CD4-positive, alpha-beta T cell treated with Interleukin-2 at 100 ng/mL for 4 hours (primary cell): ENCODE data around the gene FURIN.
"Not testable (repeated sequence)": the region's sequence is repeated elsewhere in the genome, so short reads cannot be mapped to it uniquely, and the experiment has no call there.

ENCODE experiments used
- DNase-seq: peaks from one replicate; pipeline ENCODE4 v3.0.0-alpha.2; 2020; ENCODE audit warnings: low spot score

Gene FURIN

DNA sequence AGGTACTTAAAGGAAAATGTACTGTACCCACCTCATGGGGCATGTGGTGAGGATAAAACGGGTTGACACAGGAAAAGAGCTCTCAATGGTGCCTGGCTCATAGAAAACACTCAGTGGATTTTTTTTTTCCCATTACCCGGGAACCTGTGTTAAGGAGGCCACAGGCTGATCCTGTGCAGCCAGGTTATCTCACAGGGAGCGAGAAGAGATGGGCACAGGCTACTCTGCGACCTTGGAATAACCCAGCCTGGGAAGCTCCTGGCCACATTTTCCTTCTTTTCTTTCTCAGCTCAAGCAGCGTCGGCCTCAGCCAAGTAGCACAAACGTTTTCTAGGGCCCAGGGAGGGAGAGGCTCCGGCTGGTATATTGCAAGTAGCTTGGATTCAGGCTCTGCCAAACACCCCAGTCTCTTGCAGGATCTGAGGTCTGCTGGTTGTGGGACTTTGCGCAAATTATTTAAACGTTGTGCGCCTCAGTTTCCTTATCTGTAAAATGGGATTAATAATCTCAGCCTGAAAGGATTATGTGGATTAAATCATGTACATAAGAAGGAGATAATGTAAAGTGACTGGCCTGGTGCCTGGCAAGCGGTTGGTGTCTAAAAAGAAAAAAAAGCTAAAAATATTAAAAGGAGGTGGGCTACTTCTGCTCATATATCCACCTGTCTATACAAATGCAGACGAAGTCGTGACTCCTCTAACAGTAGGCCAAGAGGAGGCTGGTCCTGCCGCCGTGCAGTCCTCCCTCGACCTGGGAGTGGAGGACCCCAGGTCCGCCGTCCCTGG lies 2.2 kb downstream of the FURIN start:
- DNase-seq: no peak

GRCh38 chr15:90871139-90871715 lies 2.8 kb downstream of the FURIN start:
- peak; percentile 29 for DNase-seq

GRCh38 chr15:90871716-90872485 lies 3.5 kb downstream of the FURIN start:
- no peak for DNase-seq

DNA sequence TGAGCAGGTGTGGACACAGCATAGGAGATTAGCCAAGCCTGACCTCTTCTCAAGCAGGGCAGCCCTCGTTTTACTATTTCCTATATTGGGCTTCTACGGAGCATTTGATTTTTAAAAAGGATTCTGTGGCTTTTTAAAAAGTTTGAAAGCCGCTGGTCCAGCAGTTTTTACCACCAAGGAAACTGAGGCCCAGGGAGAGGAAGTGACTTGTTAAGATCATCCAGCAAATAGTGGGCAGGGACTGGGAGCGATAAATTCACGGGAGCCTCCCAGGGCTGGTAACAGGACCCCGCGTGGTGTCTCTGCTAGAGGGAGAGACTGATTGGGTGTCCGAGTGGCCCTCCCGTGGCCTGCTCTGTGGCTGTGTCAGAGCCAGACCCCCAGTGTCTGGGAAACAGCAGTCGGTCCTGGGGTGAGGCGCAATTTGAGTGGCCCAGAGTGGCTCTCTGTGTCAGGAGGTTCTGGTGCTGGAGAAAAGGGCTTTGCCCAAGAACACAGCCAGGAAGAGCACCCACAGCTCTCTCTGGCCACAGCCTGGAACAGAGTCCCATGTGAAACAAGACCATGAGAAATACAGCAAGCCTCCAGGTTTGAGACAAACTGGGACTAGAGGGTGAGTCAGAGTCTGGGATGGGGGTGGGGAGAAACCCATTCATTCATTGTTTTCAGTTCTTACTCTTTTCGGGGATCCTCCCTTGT lies 4.2 kb downstream of the FURIN start:
- DNase-seq: peak; percentile 35

GRCh38 chr15:90873488-90873997 lies 5.2 kb downstream of the FURIN start:
- no peak for DNase-seq

DNA sequence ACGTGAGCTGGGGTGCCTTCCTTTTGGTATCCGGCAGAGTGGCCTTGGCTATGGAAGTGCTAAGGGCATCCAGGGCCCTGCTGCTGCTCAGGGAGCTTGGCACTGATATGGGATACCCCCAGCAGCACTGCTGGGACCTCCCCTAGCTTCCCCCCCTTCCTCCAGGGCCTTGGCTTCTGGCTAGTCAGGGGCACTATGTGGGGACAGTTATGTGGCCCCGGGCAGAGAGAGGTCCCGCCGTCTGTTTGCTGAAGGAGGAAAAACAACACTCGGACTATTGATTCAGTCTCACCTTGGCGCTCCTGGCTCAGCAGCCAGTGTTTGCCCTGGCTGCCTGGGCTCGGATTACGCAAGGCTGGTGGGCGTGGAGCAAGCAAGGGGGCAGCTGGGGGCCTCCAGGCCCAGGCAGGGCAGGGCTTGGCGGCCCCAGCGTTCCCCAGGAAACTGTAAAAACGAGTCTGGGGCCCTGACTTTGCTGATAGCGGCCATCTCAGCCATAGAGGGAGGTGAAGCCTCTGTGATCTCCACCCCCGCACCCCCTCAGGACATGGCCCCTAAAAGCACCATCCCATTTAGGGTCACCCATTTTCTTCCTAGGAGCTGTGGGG lies 5.7 kb downstream of the FURIN start:
- no peak for DNase-seq

DNA sequence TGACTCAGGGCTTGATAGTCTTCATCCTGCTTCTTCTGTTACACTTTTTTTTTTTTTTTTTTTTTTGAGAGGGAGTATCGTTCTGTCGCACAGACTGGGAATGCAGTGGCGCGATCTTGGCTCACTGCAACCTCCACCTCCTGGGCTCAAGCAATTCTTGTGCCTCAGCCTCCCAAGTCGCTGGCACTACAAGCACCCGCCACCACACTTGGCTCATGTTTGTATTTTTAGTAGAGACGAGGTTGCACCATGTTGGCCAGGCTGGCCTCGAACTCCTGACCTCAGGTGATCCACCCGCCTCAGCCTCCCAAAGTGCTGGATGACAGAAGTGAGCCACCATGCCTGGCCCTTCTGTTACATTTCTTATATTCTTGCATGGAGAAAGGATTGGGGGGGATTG lies 6.6 kb downstream of the FURIN start:
- not testable (repeated sequence) for DNase-seq

- DNase-seq: no peak
These were observed 7.2 kb downstream of the FURIN start for GRCh38 chr15:90875549-90875981.

GRCh38 chr15:90876046-90876445 lies 7.7 kb downstream of the FURIN start:
- DNase-seq: no peak

GRCh38 chr15:90876512-90877170 lies 8.3 kb downstream of the FURIN start:
- no peak for DNase-seq

DNA sequence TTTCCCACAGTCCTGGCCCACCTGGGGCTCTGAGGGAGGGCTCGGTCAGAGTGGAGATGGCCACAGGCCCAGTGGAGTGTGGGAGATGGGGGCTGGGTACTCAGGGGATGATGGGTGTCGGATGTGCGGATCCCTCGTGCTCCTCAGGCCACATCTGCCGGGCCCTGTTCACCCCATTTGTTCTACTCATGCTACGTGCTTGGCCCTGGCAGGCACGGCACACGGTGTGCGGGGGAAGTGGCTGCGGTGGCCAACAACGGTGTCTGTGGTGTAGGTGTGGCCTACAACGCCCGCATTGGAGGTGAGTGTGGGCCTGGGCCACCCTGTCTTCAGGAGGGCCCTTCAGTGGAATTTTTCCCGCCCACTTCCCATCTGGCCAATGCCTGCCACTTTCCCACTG lies 8.9 kb downstream of the FURIN start:
- DNase-seq: no peak

DNA sequence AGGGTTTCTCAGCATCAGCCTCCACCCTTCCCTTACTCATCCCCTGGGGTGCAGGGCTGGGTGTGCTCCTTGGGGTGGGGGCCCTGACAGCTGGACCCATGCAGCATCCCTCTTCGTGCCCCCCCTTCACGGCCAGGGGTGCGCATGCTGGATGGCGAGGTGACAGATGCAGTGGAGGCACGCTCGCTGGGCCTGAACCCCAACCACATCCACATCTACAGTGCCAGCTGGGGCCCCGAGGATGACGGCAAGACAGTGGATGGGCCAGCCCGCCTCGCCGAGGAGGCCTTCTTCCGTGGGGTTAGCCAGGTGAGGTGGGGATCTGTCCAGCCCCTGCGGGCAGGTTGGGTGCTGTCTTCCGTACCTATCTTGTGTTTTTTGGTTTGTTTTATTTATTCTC lies 9.6 kb downstream of the FURIN start:
- no peak for DNase-seq

- DNase-seq: no peak
These were observed 10.3 kb downstream of the FURIN start for GRCh38 chr15:90878660-90879059.

DNA sequence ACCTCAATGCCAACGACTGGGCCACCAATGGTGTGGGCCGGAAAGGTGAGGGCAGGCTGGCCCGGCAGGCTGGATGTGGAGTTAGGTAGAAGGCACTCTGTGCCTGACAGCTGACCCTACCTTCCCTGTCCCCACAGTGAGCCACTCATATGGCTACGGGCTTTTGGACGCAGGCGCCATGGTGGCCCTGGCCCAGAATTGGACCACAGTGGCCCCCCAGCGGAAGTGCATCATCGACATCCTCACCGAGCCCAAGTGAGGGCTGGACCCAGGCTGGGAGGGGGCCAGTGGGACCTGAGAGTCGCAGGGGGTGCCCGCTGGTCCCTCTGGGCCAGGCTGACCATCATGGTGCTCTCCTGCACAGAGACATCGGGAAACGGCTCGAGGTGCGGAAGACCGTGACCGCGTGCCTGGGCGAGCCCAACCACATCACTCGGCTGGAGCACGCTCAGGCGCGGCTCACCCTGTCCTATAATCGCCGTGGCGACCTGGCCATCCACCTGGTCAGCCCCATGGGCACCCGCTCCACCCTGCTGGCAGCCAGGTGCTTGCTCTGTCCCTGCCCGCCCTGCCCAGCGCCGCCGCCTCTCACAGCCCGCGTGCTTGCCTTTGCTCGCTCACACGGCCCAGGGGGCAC lies 11.5 kb downstream of the FURIN start:
- DNase-seq: no peak

DNA sequence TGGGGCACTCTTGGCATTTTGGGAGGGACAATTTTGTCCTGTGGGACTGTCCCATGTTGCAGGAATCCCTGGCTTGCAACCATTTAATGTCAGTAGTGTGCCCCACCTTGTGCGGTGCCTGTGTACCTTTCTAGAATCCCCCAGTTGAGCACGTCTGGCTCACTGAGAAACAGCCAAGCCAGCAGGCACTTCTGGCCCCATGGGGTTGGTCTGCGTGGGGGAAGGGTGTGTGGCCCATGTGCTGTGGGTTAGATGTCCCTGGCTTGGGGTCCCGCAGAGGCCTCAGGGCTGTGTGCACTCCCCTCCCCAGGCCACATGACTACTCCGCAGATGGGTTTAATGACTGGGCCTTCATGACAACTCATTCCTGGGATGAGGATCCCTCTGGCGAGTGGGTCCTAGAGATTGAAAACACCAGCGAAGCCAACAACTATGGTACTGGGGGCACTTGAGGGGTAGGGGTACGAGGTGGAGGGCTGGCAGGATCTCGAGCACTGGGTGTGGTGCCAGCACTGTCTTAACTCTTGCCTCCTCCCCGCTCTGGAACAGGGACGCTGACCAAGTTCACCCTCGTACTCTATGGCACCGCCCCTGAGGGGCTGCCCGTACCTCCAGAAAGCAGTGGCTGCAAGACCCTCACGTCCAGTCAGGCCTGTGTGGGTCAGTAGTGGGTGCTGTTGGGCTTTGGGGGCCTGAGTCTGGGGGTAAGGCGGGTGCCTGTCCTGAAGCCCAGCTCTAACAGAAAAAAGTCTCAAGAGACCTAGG lies 12.2 kb downstream of the FURIN start:
- DNase-seq: no peak

DNA sequence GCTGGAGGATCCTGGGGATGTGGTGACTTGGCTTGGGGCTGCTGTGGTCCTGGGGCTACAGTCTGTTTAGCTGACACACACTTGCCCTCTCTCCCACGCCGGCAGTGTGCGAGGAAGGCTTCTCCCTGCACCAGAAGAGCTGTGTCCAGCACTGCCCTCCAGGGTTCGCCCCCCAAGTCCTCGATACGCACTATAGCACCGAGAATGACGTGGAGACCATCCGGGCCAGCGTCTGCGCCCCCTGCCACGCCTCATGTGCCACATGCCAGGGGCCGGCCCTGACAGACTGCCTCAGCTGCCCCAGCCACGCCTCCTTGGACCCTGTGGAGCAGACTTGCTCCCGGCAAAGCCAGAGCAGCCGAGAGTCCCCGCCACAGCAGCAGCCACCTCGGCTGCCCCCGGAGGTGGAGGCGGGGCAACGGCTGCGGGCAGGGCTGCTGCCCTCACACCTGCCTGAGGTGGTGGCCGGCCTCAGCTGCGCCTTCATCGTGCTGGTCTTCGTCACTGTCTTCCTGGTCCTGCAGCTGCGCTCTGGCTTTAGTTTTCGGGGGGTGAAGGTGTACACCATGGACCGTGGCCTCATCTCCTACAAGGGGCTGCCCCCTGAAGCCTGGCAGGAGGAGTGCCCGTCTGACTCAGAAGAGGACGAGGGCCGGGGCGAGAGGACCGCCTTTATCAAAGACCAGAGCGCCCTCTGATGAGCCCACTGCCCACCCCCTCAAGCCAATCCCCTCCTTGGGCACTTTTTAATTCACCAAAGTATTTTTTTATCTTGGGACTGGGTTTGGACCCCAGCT lies 13.0 kb downstream of the FURIN start:
- no peak for DNase-seq

DNA sequence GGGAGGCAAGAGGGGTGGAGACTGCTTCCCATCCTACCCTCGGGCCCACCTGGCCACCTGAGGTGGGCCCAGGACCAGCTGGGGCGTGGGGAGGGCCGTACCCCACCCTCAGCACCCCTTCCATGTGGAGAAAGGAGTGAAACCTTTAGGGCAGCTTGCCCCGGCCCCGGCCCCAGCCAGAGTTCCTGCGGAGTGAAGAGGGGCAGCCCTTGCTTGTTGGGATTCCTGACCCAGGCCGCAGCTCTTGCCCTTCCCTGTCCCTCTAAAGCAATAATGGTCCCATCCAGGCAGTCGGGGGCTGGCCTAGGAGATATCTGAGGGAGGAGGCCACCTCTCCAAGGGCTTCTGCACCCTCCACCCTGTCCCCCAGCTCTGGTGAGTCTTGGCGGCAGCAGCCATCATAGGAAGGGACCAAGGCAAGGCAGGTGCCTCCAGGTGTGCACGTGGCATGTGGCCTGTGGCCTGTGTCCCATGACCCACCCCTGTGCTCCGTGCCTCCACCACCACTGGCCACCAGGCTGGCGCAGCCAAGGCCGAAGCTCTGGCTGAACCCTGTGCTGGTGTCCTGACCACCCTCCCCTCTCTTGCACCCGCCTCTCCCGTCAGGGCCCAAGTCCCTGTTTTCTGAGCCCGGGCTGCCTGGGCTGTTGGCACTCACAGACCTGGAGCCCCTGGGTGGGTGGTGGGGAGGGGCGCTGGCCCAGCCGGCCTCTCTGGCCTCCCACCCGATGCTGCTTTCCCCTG lies 13.8 kb downstream of the FURIN start:
- DNase-seq: no peak

DNA sequence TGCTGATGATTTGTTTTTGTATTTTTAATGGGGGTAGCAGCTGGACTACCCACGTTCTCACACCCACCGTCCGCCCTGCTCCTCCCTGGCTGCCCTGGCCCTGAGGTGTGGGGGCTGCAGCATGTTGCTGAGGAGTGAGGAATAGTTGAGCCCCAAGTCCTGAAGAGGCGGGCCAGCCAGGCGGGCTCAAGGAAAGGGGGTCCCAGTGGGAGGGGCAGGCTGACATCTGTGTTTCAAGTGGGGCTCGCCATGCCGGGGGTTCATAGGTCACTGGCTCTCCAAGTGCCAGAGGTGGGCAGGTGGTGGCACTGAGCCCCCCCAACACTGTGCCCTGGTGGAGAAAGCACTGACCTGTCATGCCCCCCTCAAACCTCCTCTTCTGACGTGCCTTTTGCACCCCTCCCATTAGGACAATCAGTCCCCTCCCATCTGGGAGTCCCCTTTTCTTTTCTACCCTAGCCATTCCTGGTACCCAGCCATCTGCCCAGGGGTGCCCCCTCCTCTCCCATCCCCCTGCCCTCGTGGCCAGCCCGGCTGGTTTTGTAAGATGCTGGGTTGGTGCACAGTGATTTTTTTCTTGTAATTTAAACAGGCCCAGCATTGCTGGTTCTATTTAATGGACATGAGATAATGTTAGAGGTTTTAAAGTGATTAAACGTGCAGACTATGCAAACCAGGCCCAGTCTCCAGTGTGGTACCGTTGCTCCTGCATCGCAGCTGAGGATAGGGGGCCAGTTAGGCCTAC lies 14.6 kb downstream of the FURIN start:
- DNase-seq: no peak
